AG09309 (cell line): ENCODE measurements around the gene CNPPD1.

ENCODE experiments used
- DNase-seq: peaks from one replicate; pipeline ENCODE4 v3.0.0-alpha.2; 2010; ENCODE audit warnings: low read depth
- H3K4me3 ChIP-seq: 2 replicates; pipeline ENCODE4 v1.5.1; 2011; ENCODE audit warnings: mild to moderate bottlenecking, low read depth, low read length, moderate library complexity; ENCODE audit not compliant: control insufficient read depth
- TF ChIP-seq, protein P1 (sequence below): IDR thresholded peaks from 2 replicates; pipeline ENCODE4 v1.5.1; 2011; ENCODE audit warnings: mild to moderate bottlenecking, low read depth, low read length, inconsistent platforms; ENCODE audit not compliant: insufficient read depth, control insufficient read depth; ENCODE audit errors: missing control alignments

CNPPD1 gene

DNA sequence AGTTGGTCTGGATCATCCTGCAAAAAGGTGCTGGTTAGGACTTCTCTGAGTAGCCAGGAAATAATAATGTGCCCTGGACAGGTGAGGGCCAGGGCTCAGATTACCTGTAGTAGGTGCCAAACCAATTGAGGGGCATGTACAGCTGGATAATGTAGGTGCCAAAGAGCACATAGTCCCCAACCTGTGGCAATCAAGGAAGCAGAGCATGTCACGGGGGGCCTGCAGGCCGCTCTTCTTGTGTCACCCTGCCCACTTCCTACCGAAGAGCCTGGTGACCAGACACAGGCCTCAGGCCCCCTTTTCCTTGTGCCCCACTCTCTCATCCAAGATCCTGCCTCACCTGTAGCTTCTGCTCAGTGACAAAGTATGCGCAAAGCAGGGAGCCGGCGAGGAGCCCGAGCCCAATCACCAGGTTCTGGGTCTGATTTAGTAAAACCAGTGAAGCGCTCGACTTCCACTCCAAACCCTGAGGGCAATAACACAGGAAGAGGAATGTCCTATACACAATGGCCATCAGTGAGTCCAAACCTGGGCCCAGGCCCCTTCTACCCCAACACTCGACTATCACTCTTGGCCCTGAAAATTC is 36.9 kb upstream of the CNPPD1 start:
- DNase-seq: no peak
- TF ChIP-seq, protein P1, sequence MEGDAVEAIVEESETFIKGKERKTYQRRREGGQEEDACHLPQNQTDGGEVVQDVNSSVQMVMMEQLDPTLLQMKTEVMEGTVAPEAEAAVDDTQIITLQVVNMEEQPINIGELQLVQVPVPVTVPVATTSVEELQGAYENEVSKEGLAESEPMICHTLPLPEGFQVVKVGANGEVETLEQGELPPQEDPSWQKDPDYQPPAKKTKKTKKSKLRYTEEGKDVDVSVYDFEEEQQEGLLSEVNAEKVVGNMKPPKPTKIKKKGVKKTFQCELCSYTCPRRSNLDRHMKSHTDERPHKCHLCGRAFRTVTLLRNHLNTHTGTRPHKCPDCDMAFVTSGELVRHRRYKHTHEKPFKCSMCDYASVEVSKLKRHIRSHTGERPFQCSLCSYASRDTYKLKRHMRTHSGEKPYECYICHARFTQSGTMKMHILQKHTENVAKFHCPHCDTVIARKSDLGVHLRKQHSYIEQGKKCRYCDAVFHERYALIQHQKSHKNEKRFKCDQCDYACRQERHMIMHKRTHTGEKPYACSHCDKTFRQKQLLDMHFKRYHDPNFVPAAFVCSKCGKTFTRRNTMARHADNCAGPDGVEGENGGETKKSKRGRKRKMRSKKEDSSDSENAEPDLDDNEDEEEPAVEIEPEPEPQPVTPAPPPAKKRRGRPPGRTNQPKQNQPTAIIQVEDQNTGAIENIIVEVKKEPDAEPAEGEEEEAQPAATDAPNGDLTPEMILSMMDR: no peak
- H3K4me3 ChIP-seq: no peak overlapping the region

DNA sequence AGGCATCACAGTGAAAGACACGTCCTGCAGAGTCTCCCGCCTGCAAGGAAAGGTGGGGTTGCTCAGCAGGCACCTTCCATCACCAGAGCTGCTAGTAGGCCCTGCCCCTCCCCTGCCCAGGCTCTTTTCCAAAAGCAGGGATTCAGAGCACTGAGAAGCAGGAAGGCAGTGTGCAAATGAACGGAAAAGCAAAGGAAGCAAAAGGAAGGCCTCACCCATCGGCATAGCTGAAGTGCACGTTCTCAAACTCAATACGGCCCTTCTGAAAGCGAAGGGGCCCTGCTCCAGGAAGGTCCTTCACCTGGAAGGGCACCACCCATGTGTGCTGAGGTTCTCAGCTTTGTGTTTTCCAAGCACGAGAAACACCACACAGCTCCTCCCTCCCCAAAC is 36.3 kb upstream of the CNPPD1 start:
- H3K4me3 ChIP-seq: no peak overlapping the region
- TF ChIP-seq, protein P1: no peak

DNA sequence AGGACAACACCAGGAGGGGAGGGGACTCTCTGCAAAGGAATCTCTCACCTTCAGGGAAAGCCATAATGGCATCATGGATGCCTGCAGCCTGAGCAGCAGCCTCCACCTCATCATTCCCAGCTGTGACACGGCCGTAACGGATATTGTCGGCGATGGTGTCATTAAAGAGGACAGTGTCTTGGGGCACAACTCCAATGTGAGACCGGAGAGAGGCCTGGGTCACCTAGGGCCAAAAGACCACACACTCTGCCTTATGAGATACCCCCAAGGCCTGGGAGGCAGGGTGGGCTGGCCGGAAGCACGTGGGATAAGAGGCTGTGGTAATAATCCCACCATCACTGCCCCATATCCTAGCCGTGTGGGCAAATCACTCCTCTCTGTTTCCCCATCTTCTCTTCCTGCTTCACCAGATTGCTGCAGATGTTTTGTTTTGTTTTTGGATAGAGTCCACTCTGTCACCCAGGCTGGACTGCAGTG is 34.2 kb upstream of the CNPPD1 start:
- TF ChIP-seq, protein P1: no peak
- H3K4me3 ChIP-seq: no peak overlapping the region
- DNase-seq: no peak

More for the DNA sequence above, 36.3 kb upstream of the CNPPD1 start:
- no peak for DNase-seq

DNA sequence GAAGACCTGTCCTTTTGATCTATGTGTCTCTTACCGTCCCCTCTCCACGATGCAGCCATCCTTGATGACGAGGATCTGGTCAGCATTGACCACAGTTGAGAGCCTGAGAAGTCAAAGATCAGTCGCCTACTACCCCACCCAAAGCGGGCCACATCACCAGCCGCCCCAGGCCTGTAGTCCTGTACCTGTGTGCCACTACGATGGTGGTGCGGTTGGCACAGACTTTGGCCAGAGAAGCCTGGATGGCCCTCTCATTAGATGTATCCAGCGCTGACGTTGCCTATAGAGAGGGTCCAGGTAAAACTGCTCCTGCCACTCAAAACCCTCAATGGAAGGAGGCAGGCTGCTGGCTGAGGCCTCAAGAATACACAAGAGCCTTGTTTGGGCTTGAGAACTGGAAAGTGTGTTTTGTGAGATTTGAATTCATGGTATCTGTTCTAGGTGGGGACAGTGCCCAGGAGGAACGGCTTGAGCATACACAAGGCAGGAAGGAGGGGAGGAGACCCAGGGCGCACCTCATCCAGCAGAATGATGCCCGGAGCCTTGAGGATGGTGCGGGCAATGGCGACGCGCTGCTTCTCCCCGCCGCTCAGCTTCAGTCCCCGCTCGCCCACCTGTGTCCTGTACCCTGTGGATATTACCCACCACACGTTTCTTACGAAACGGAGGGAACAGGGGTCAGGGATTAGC is 33.6 kb upstream of the CNPPD1 start:
- no peak overlapping the region for H3K4me3 ChIP-seq
- TF ChIP-seq, protein P1: no peak
- DNase-seq: no peak

DNA sequence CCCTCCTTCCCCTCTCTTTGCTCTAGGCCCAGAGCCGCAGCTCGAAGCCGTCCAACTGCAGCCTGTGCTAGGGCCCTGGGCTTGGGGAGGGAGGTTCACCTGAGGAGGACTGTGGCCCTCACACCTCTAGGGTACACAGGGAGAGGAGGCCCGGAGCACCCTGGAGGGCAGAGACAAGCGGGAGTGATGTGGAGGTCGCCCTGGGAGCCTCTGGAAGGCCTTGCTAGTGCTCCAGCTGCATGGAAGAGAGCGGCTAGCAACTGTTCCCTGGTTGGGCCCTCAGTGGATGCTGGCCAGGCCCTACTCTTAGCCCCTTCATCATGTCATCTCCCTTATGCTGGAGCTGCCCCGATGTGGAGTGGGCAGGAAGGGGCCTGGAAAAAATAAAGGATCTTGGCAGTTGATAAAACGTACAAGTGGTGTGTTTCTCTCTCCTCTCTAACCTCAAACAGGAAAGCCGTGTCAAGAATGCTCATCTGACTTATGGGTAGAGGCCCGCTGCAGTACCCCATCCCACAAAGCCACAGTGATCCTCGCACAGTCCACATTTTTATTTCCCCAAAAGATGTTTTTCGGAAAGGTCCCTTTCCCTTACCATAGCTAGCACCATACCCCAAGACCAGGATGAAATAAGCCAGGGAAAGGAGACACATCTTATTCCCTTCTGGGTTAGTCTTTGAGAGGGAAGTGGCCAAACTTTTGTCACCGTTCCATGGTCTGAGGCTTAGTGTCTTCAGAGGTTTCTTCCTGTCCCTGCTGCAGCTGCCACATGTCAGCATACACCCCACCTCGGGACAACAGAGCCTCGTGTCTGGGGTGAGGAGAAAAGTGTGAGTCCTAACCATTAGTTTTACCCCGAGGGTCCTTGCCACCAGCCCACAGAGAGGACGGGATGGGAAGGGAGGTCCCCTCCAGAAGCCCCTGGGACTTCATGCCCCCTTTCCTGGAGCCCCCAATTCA is 32.8 kb upstream of the CNPPD1 start:
- TF ChIP-seq, protein P1: no peak
- H3K4me3 ChIP-seq: no peak overlapping the region
- no peak for DNase-seq
